ENCODE data around the gene CDC37.
A peak's percentile ranks its signal among the peaks of the same experiment; 100 is the strongest.

Gene CDC37

DNA sequence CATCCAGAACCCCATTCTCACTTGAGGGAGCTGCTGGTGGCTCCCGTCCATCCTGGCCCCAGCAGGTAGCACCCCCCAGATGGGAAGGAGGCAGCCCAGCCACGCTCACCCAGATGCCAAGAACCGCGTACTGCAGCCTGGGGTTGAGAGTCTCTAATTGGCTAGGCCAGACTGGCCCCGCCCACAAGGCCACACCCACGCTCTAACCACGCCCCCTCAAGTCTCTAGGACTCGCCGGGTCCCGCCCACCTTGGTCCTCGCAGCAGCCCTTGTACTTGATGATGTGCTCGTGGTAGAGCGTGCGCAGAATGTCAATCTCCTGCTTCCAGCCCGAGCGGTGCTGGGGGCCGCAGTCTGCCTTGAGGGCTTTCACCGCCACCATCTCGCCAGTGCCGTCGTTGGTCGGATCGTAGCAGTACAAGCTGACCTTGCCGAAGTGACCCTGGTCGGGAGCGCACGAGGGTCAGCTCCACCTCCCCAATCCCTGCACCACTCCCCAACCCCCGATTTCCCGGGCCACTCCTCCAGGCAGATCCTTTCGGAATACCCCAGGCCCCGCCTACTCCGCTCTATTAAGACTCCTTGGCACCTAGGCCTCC, 49.5 kb downstream of the CDC37 start:
- DNase-seq (ENCODE audit: low spot score) = peak; percentile 47

DNA sequence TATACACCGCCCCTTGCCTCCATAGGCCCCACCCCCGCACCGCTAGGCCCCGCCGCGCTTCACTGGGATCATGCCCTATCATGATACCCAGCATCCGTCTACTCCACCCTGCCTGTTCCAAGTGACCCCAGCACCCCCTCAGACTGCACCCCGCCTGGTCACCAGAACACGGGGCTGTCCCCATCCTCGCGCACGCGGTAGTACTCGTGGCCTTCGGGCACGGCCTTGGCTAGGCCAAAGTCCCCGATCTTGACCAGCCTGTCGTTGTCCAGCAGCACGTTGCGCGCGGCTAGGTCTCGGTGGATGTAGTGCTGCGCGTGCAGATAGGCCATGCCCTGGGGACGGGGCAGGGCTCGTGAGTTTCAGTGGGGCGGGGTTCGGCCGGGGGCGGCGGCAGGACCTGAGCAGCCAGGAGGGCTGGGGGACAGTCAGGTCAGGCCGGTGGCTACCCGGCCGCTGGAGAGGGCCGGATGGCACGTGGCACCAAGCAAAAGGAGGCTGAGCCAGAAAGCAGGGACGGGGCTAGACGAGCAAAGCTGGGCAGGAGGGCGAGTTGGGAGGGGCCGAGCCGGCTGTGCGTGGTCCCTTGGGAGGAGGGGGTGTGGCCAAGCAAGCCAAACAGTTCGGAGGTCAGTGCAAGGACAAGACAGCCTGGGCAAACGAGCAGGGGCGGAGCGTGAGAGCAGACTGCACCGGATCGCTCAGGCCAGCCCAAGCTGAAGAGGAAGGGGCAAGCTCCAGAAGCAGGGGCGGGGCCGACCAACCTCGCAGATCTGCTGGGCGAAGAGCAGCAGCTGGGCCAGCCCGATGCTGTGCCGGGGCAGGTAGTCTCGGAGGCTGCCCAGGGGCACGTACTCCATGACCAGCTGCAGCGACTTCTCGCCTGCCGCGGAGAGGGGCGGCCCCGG, 50.3 kb downstream of the CDC37 start:
- DNase-seq (ENCODE audit: low spot score) = no peak

DNA sequence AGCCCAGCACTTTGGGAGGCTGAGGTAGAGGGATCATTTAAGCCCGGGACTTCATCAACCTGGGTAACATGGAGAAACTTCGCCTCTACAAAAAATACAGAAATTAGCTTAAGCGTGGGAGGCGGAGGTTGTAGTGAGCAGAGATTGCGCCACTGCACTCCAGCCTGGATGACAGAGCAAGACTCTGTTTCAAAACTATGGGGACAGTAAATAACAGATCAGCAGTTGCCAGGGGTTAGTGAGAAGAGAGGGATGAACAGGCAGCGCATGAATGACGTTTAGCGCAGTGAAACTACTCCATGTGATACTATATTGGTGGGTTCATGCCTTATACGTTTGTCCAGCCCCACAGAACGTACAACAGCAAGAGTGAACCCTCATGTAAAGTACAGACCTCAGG, 56.8 kb downstream of the CDC37 start:
- DNase-seq (ENCODE audit: low spot score) = no peak

DNA sequence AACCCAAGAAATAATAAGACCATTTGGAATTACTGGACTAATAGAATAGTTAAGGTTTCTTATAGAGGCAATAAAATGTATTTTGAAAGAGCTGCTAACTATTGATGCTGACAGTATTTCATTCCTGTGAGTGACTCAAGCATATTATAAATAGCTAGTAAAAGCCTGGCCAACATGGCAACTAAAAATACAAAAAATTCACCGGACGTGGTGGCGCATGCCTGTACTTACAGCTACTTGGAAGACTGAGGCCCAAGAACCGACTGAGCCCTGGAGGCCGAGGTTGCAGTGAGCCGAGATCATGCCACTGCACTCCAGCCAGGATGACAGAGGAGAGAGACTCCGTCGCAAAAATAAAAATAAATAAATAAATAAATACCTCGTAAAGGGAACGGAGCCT, 58.6 kb downstream of the CDC37 start:
- no peak for DNase-seq (ENCODE audit: low spot score)

DNA sequence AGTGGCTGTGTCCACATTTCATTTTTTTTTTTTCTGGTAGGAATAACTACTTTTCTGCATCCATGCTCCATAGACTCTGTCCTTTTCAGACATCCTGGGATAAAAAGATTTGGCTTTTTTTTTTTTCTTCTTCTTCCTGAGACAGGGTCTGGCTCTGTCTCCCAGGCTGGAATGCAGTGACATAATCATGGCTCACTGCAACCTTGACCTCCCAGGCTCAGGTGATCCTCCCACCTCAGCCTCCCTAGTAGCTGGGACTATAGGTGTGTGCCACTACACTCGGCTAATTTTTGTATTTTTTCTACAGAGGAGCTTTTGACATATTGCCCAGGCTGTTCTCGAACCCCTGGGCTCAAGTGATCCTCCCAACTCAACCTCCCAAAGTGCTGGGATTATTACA, 59.8 kb downstream of the CDC37 start:
- DNase-seq (ENCODE audit: low spot score) = no peak
